Measurements from ENCODE around the gene DAB2IP.

Gene DAB2IP

GRCh38 chr9:121783521-121784507 lies 132.4 kb downstream of the DAB2IP start:
- no peak for DNase-seq (ENCODE audit: extremely low read depth, low read depth)
- no peak overlapping the region for H3K4me3 ChIP-seq (replicated peaks; ENCODE audit: low read depth, low read length)
- no peak for TF ChIP-seq CTCF (IDR thresholded peaks at IDR 0.05; ENCODE audit: low read depth, low read length, missing control alignments)

- no peak for DNase-seq (ENCODE audit: extremely low read depth, low read depth)
- no peak overlapping the region for H3K4me3 ChIP-seq (replicated peaks; ENCODE audit: low read depth, low read length)
- TF ChIP-seq CTCF (IDR thresholded peaks at IDR 0.05; ENCODE audit: low read depth, low read length, missing control alignments), result no peak
Measured at GRCh38 chr9:121784731-121785411, 133.4 kb downstream of the DAB2IP start.

- DNase-seq (ENCODE audit: extremely low read depth, low read depth), result no peak
- no peak for TF ChIP-seq CTCF (IDR thresholded peaks at IDR 0.05; ENCODE audit: low read depth, low read length, missing control alignments)
- no peak overlapping the region for H3K4me3 ChIP-seq (replicated peaks; ENCODE audit: low read depth, low read length)
Measured at GRCh38 chr9:121785673-121786542, 134.5 kb downstream of the DAB2IP start.

GRCh38 chr9:121786543-121786948 lies 135.1 kb downstream of the DAB2IP start:
- H3K4me3 ChIP-seq (replicated peaks; ENCODE audit: low read depth, low read length), result no peak overlapping the region
- TF ChIP-seq CTCF (IDR thresholded peaks at IDR 0.05; ENCODE audit: low read depth, low read length, missing control alignments), result no peak
- DNase-seq (ENCODE audit: extremely low read depth, low read depth), result no peak

GRCh38 chr9:121786998-121787422 lies 135.6 kb downstream of the DAB2IP start:
- no peak for TF ChIP-seq CTCF (IDR thresholded peaks at IDR 0.05; ENCODE audit: low read depth, low read length, missing control alignments)
- DNase-seq (ENCODE audit: extremely low read depth, low read depth), result no peak
- H3K4me3 ChIP-seq (replicated peaks; ENCODE audit: low read depth, low read length), result no peak overlapping the region

- TF ChIP-seq CTCF (IDR thresholded peaks at IDR 0.05; ENCODE audit: low read depth, low read length, missing control alignments), result no peak
- no peak for DNase-seq (ENCODE audit: extremely low read depth, low read depth)
- no peak overlapping the region for H3K4me3 ChIP-seq (replicated peaks; ENCODE audit: low read depth, low read length)
Measured at GRCh38 chr9:121788686-121789366, 137.4 kb downstream of the DAB2IP start.
